ENCODE measurements around the gene IKZF2. TPM values are rescaled to one million over a fixed set of nuclear protein-coding genes. Genes with fewer than 3 reads are reported as not detected.

Gene IKZF2
- total and polyA plus RNA-seq, 2 donors (not counting 3 experiments of a cell fraction or from before 2014, with no cell fraction given): 0.08 to 0.46 TPM

DNA sequence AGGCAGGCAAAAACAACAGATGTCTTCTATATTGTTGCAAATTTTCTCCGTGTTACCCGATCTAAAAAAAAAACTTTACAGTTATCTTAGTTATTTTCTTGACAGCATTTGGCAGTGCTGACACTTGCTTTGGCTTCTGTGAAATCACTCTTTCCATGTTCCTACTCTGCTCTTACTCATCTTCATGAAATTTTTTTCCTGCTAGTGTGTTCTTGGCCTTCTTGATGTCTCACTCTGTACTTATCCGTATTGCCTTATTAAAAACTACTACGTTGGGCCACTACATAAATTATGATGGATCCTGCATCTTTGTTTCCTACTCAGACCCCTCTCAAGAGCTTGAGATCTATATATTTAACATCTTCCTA lies 134.4 kb downstream of the IKZF2 start:
- no peak overlapping the region for H3K4me2 ChIP-seq (ENCODE audit: insufficient read depth, low read length)
- H3K79me2 ChIP-seq (ENCODE audit: control insufficient read depth, insufficient read depth, low read length): no peaks in the 10 kb centered on the region
- H4K20me1 ChIP-seq (replicated peaks; ENCODE audit: control insufficient read depth, extremely low read depth, insufficient read depth, low read length): no peaks in the 10 kb centered on the region
- intact Hi-C loops (cut with micrococcal nuclease): no loop called here
- ChIA-PET POLR2A (no interaction called here), CTCF (interaction anchor here (1.4 to 1.5 kb wide), 2 partner anchors 10 to 14 kb away, joined by 3 to 4 read pairs; no protein-coding TSS in a partner anchor)
- no peaks in the 10 kb centered on the region for H3K27me3 ChIP-seq (ENCODE audit: control insufficient read depth in 2 of 2, insufficient read depth in 2 of 2, low read length in 2 of 2)
- no peaks in the 10 kb centered on the region for H3K9me1 ChIP-seq (replicated peaks; ENCODE audit: control insufficient read depth, extremely low read depth, insufficient read depth, low read length)
- no peak overlapping the region for H3K4me3 ChIP-seq (replicated peaks in 1 of 3; ENCODE audit: insufficient read depth in 1 of 3, low read depth in 1 of 3, low read length in 3 of 3)
- no peak for DNase-seq (ENCODE audit: low read depth, low spot score)
- H3K9ac ChIP-seq (replicated peaks; ENCODE audit: extremely low read depth, insufficient read depth, low read length): no peak overlapping the region
- no TSS peak for BruUV-seq (replicated peaks)
- FAIRE-seq: no peak
- H3K4me1 ChIP-seq (ENCODE audit: control insufficient read depth, extremely low read depth, insufficient read depth, low read length): no peaks in the 10 kb centered on the region
- H2AFZ ChIP-seq (ENCODE audit: low read depth, low read length): no peak overlapping the region
- H3K9me3 ChIP-seq (replicated peaks; ENCODE audit: control insufficient read depth, insufficient read depth, low read length): no peaks in the 10 kb centered on the region
- dilution Hi-C loops (cut with MboI; ENCODE audit: extremely low pct_ligation_motif_present, low sequenced_read_pairs): no loop called here
- TF ChIP-seq POLR2A (IDR thresholded peaks at IDR 0.05; ENCODE audit: low read depth, low read length): no peak
- TF ChIP-seq POLR2AphosphoS5 (IDR thresholded peaks at IDR 0.05; ENCODE audit: insufficient read depth, low read depth, low read length): no peak
- no peak for TF ChIP-seq GATA2 (IDR thresholded peaks at IDR 0.05; ENCODE audit: insufficient read depth, insufficient read length, low read depth, low read length)
- no peak for TF ChIP-seq FOS (IDR thresholded peaks at IDR 0.05; ENCODE audit: borderline replicate concordance, insufficient read depth, low read length)
- TF ChIP-seq, protein P1, sequence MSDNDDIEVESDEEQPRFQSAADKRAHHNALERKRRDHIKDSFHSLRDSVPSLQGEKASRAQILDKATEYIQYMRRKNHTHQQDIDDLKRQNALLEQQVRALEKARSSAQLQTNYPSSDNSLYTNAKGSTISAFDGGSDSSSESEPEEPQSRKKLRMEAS (IDR thresholded peaks at IDR 0.05; ENCODE audit: insufficient read depth, insufficient read length): no peak
- TF ChIP-seq EZH2 (IDR thresholded peaks at IDR 0.05; ENCODE audit: borderline replicate concordance, low read depth, low read length, severe bottlenecking): no peak
- TF ChIP-seq CTCF (IDR thresholded peaks at IDR 0.05; ENCODE audit: extremely low read depth in 1 of 2, insufficient read depth in 1 of 2, low read depth in 1 of 2, low read length in 2 of 2): no peak
- TF ChIP-seq JUN (IDR thresholded peaks at IDR 0.05; ENCODE audit: borderline replicate concordance, insufficient read depth, insufficient read length, low read depth): no peak
- TF ChIP-seq MYC (IDR thresholded peaks at IDR 0.05; ENCODE audit: low read depth, low read length): no peak
- no peaks in the 10 kb centered on the region for H3K36me3 ChIP-seq (ENCODE audit: control insufficient read depth in 2 of 2, extremely low read depth in 1 of 2, insufficient read depth in 2 of 2, low read length in 2 of 2)
- H3K27ac ChIP-seq (ENCODE audit: insufficient read depth, low read depth, low read length): no peak overlapping the region

Measured in endothelial cell of umbilical vein (primary cell).